Uterus (tissue), 2 donors: ENCODE data around the gene HAVCR1.
"Not testable (repeated sequence)": the region's sequence is repeated elsewhere in the genome, so short reads cannot be mapped to it uniquely, and the experiment has no call there.

Experiments
- POLR2A ChIP-seq, 2 donors: fragments of 450-650 bp; IDR thresholded peaks; one replicate each; pipeline ENCODE4 v1.6.1; 2016; ENCODE audit warnings: antibody characterized with exemption in 2 of 2, mild to moderate bottlenecking in 1 of 2, moderate library complexity in 1 of 2
- TF ChIP-seq, protein P1 (sequence below), 4 experiments: fragments of 200-600 bp in 2 of 4; fragments of 450-650 bp in 2 of 4; sonication (generic) in 2 of 4; IDR thresholded peaks; one replicate each; pipeline ENCODE4 v1.5.1; 2016 to 2019; ENCODE audit warnings: antibody characterized with exemption in 4 of 4, mild to moderate bottlenecking in 2 of 4, moderate library complexity in 1 of 4

DNA sequence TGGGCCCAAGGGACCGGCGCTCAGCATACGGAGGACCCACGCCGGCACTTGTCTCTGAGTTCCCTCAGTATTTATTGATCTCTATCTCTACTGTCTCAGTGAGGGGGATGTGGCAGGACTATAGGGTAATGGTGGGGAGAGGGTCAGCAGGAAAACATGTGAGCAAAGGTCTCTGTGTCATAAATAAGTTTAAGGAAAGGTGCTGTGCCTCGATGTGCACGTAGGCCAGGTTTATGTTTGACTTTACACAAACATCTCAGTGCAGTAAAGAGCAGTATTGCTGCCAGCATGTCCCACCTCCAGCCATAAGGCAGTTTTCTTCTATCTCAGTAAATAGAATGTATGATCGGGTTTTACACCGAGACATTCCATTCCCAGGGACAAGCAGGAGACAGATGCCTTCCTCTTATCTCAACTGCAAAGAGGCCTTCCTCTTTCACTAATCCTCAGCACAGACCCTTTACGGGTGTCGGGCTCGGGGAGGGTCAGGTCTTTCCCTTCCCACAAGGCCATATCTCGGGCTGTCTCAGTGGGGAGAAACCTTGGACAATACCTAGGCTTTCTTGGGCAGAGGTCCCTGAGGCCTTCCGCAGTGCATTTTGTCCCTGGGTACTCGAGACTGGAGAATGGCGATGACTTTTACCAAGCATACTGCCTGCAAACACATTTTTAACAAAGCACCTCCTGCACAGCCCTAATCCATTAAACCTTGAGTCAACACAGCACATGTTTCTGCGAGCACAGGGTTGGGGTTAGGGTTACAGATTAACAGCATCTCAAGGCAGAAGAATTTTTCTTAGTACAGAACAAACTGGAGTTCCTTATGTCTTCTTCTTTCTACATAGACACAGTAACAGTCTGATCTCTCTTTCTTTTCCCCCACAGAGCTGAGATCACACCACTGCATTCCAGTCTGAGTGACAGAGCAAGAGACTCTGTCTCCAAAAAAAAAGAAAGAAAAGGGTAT is 24.5 kb downstream of the HAVCR1 start:
- TF ChIP-seq, protein P1, sequence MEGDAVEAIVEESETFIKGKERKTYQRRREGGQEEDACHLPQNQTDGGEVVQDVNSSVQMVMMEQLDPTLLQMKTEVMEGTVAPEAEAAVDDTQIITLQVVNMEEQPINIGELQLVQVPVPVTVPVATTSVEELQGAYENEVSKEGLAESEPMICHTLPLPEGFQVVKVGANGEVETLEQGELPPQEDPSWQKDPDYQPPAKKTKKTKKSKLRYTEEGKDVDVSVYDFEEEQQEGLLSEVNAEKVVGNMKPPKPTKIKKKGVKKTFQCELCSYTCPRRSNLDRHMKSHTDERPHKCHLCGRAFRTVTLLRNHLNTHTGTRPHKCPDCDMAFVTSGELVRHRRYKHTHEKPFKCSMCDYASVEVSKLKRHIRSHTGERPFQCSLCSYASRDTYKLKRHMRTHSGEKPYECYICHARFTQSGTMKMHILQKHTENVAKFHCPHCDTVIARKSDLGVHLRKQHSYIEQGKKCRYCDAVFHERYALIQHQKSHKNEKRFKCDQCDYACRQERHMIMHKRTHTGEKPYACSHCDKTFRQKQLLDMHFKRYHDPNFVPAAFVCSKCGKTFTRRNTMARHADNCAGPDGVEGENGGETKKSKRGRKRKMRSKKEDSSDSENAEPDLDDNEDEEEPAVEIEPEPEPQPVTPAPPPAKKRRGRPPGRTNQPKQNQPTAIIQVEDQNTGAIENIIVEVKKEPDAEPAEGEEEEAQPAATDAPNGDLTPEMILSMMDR (IDR thresholded peaks at IDR 0.05), result not testable (repeated sequence)
- not testable (repeated sequence) for TF ChIP-seq POLR2A (IDR thresholded peaks at IDR 0.05)
